ENCODE data around the gene CSNK1G1. TPM values are rescaled to one million over a fixed set of nuclear protein-coding genes. Genes with fewer than 3 reads are reported as not detected.

Gene CSNK1G1
- total RNA-seq, 1 experiment from 2014 or later = 11.5 TPM

DNA sequence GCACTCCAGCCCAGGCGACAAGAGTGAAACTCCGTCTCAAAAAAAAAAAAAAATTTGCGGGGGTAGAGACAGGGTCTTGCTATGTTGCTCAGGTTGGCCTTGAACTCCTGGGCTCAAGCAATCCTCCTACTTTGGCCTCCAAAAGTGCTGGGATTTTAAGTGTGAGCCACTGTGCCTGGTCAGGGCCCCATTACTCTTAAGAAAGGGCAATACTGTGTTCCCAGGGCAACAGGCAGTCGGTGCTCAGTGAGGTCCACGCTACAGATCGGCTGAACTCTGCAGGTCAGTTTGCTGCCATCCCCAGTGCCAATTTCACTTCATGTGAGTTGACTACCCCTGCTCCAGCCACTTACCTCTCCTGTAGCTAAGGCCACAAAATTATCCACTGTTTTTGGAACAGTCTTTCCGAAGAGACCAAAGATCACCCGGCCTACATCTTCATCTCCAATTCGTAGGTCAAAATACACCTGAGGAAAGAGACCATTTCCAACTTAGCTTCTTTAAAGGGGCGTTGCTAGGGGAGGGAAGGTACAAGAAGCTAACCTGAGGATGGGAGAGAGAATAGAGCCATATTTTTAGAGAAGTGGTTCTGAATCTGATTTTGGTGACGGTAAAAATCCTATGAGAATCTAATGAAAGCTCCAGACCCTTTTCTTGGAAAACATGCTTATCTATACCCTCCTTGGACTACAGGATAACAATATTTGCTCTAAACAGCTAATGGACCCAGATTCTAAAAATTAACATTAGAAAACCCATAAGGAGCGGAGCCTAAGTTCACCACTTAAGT, 194.1 kb downstream of the CSNK1G1 start:
- CTCF ChIA-PET = interaction anchor here (1.7 to 3.1 kb wide), 2 partner anchors 8 to 32 kb away, joined by 18 to 19 read pairs; no protein-coding TSS in a partner anchor
- no peaks in the 10 kb centered on the region; the same call in 1 of the 2 replicates for H3K36me3 ChIP-seq (ENCODE audit: control insufficient read depth, insufficient read depth, low read length)
- intact Hi-C loops (cut with micrococcal nuclease; ENCODE audit: unreplicated experiment) = no loop called here
- Mint-ChIP-seq H3K27ac (ENCODE audit: unreplicated experiment) (peak overlapping the region; percentile 73), H3K4me1 (ENCODE audit: low read depth, unreplicated experiment) (no peaks in the 10 kb centered on the region), H3K36me3 (ENCODE audit: insufficient read depth, unreplicated experiment) (peaks cover 44% of the 10 kb centered on the region), H3K27me3 (ENCODE audit: insufficient read depth, unreplicated experiment) (no peaks in the 10 kb centered on the region), H3K9me3 (ENCODE audit: unreplicated experiment) (no peaks in the 10 kb centered on the region), H3K4me3 (ENCODE audit: unreplicated experiment) (peak overlapping the region; percentile 77)
- H3K9me3 ChIP-seq = no peaks in the 10 kb centered on the region
- peaks cover 4% of the 10 kb centered on the region; the same call in 1 of the 2 replicates for H3K4me1 ChIP-seq
- TSS peak; percentile 74 for BruUV-seq (replicated peaks)
- peak overlapping the region; percentile 74 for H3K4me3 ChIP-seq (ENCODE audit: low read depth, low read length)
- no peak for DNase-seq
- TF ChIP-seq, protein P1, sequence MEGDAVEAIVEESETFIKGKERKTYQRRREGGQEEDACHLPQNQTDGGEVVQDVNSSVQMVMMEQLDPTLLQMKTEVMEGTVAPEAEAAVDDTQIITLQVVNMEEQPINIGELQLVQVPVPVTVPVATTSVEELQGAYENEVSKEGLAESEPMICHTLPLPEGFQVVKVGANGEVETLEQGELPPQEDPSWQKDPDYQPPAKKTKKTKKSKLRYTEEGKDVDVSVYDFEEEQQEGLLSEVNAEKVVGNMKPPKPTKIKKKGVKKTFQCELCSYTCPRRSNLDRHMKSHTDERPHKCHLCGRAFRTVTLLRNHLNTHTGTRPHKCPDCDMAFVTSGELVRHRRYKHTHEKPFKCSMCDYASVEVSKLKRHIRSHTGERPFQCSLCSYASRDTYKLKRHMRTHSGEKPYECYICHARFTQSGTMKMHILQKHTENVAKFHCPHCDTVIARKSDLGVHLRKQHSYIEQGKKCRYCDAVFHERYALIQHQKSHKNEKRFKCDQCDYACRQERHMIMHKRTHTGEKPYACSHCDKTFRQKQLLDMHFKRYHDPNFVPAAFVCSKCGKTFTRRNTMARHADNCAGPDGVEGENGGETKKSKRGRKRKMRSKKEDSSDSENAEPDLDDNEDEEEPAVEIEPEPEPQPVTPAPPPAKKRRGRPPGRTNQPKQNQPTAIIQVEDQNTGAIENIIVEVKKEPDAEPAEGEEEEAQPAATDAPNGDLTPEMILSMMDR (IDR thresholded peaks at IDR 0.05; ENCODE audit: insufficient read depth in 1 of 2, low read depth in 1 of 2, low read length in 1 of 2, severe bottlenecking in 1 of 2, unreplicated experiment in 1 of 2) = no peak
- no peaks in the 10 kb centered on the region for H3K27me3 ChIP-seq (replicated peaks; ENCODE audit: control insufficient read depth, insufficient read depth, low read length)
- POLR2A ChIA-PET = interaction anchor here (1.6 kb wide), 1 partner anchor 68 kb away, joined by 5 read pairs; the partner anchor contains the start of gene CIAO2A

DNA sequence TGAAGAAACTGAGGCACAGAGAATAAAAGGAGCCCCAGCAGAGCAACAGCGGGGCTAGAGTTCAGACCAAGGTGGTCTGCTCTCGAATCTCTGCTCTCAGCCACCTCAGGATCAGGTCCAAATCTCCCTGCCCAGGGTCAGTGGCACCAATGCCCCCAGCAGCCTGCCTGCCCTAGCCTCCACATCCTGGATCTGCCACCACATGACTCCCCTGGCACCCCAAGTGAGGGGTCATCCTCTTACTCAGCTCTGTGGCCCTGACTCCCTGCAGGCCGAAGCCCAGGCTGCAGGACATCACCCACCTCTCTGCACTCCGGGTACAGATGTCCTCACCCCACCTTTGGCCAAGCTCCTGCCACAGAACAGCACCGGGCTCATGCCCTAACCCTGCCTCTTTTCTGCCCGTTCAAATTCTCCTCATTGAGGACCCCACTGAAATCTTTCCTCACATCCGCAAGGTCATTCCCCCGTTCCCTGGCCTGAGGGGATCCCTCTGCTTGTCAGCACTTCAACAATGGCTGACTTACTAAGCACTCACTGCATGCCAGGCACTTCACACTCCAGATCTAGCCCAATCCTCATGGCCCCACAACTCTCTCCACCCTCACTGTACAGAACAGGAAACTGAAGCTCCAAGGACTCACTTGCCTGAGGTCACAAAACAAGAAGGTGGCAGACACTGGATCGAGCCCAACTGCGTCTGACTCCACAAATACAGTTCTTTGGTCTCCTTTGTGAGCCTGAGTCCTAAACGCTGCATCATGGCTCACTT, 197.4 kb downstream of the CSNK1G1 start:
- peaks cover 75% of the 10 kb centered on the region for H3K36me3 Mint-ChIP-seq (ENCODE audit: insufficient read depth, unreplicated experiment)
- Histone ChIP-seq H3K9me3 (no peaks in the 10 kb centered on the region), H3K4me1 (no peaks in the 10 kb centered on the region; the same call in 1 of the 2 replicates), H3K4me3 (ENCODE audit: low read depth, low read length) (no peak overlapping the region), H3K27me3 (replicated peaks; ENCODE audit: control insufficient read depth, insufficient read depth, low read length) (no peaks in the 10 kb centered on the region), H3K36me3 (ENCODE audit: control insufficient read depth, insufficient read depth, low read length) (no peaks in the 10 kb centered on the region; the same call in 1 of the 2 replicates)
- H3K4me1 Mint-ChIP-seq (ENCODE audit: low read depth, unreplicated experiment) = peaks cover 5% of the 10 kb centered on the region
- no peak for DNase-seq
- no TSS peak for BruUV-seq (replicated peaks)
- CTCF ChIA-PET = no interaction called here
- intact Hi-C loops (cut with micrococcal nuclease; ENCODE audit: unreplicated experiment) = no loop called here
- H3K27ac Mint-ChIP-seq (ENCODE audit: unreplicated experiment) = peak overlapping the region; percentile 15
- no peaks in the 10 kb centered on the region for H3K9me3 Mint-ChIP-seq (ENCODE audit: unreplicated experiment)
- POLR2A ChIA-PET = no interaction called here
- no peaks in the 10 kb centered on the region for H3K27me3 Mint-ChIP-seq (ENCODE audit: insufficient read depth, unreplicated experiment)
- TF ChIP-seq, protein P1 (IDR thresholded peaks at IDR 0.05; ENCODE audit: insufficient read depth in 1 of 2, low read depth in 1 of 2, low read length in 1 of 2, severe bottlenecking in 1 of 2, unreplicated experiment in 1 of 2) = no peak
- no peak overlapping the region for H3K4me3 Mint-ChIP-seq (ENCODE audit: unreplicated experiment)

DNA sequence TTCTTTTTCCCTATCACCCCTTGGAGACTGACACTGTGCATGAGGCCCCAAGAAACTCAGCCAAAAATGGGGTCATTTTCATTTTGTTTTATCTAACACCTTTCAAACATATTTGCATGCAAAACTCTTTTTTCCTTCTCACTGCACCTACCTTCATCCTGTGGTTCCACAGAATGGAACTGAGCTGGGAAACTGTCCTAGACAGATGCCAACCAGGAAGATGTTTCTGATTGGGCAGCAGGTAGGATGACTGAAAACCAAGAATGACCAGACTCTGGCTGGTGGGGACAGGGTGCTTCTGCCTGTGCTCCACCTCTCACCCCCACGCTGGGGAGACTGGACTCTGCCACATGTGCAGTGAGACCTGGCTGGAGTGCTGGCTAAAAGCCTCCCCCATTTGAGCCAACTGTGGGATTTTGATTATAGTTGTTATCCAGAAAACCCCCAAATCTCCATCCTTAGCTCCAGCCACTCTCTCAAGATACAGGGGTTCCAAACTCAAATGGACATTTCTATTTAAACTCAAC, 198.3 kb downstream of the CSNK1G1 start:
- no peak for DNase-seq
- no peak overlapping the region for H3K4me3 Mint-ChIP-seq (ENCODE audit: unreplicated experiment)
- peak overlapping the region; percentile 15 for H3K27ac Mint-ChIP-seq (ENCODE audit: unreplicated experiment)
- TF ChIP-seq, protein P1 (IDR thresholded peaks at IDR 0.05; ENCODE audit: insufficient read depth in 1 of 2, low read depth in 1 of 2, low read length in 1 of 2, severe bottlenecking in 1 of 2, unreplicated experiment in 1 of 2) = no peak
- no TSS peak for BruUV-seq (replicated peaks)
- Histone ChIP-seq H3K27me3 (replicated peaks; ENCODE audit: control insufficient read depth, insufficient read depth, low read length) (no peaks in the 10 kb centered on the region), H3K4me3 (ENCODE audit: low read depth, low read length) (no peak overlapping the region), H3K36me3 (ENCODE audit: control insufficient read depth, insufficient read depth, low read length) (no peaks in the 10 kb centered on the region; the same call in 1 of the 2 replicates), H3K4me1 (no peaks in the 10 kb centered on the region; the same call in 1 of the 2 replicates), H3K9me3 (no peaks in the 10 kb centered on the region)
- no peaks in the 10 kb centered on the region for H3K9me3 Mint-ChIP-seq (ENCODE audit: unreplicated experiment)
- peaks cover 9% of the 10 kb centered on the region for H3K4me1 Mint-ChIP-seq (ENCODE audit: low read depth, unreplicated experiment)
- ChIA-PET POLR2A (no interaction called here), CTCF (no interaction called here)
- intact Hi-C loops (cut with micrococcal nuclease; ENCODE audit: unreplicated experiment) = no loop called here
- no peaks in the 10 kb centered on the region for H3K27me3 Mint-ChIP-seq (ENCODE audit: insufficient read depth, unreplicated experiment)
- H3K36me3 Mint-ChIP-seq (ENCODE audit: insufficient read depth, unreplicated experiment) = peaks cover 82% of the 10 kb centered on the region
